ENCODE measurements around the gene SLC10A2.
"Not testable (repeated sequence)": the region's sequence is repeated elsewhere in the genome, so short reads cannot be mapped to it uniquely, and the experiment has no call there.

The SLC10A2 gene

DNA sequence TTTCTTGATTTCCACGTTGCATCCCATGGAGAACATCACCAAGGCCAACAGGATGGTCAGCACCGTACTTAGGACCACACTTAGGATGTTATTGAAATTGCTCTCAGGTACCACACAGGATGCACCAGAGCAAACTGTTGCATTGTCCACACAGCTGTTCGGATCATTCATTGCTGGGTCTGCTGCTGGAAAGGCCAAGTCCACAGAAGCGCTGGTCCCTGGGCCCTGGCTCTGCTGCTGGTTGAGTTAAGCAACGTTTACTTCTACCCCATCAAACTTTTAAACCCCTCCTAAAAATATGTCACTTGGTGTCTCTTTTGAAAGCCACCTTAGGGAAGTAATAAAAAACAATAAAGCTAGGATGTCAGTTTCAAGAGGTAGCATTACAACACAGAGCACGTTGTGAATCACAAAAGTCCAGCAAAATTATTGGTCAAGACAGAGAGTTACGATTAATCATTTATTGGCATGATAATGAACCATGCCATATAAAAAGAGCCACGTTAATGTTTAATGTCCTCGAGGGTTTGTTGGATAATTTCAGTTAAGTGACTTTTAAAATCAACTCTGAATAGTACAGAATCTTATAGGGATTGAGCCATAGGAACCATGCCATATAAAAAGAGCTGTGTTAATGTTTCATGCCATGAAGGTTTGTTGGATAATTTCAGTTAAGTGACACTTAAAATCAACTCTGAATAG lies at the start of gene SLC10A2:
TSS of gene SLC10A2 (minus strand) at position 339 of the 702 bp plus-strand sequence. CDS start at position 171, 168 bp downstream.
- in situ Hi-C loops (cut with HindIII; ENCODE audit: low pct_ligation_motif_present, low pct_unique_long_range_greater_than_20kb, low sequenced_read_pairs) = no loop called here
- DNase-seq = peak; percentile 7

- DNase-seq = no peak
- in situ Hi-C loops (cut with HindIII; ENCODE audit: low pct_ligation_motif_present, low pct_unique_long_range_greater_than_20kb, low sequenced_read_pairs) = no loop called here
Observed at GRCh38 chr13:103107580-103107979, 41.4 kb upstream of the SLC10A2 start.

- DNase-seq = no peak
- in situ Hi-C loops (cut with HindIII; ENCODE audit: low pct_ligation_motif_present, low pct_unique_long_range_greater_than_20kb, low sequenced_read_pairs) = no loop called here
Observed at GRCh38 chr13:103104340-103104739, 38.1 kb upstream of the SLC10A2 start.

DNA sequence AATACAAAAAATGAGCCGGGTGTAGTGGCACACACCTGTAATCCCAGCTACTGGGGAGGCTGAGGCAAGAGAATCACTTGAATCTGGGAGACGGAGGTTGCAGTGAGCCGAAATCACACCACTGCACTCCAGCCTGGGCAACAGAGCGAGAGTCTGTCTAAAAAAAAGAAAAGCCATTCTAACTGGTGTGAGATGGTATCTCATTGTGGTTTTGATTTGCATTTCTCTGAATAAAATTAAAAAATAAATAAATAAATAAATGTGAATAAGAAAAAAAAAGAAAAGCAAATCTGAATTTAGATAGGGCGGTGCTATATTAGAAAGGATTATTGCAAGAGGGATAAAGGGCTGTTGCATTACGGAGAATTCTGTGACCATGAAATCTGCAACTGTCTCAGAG lies 37.2 kb upstream of the SLC10A2 start:
- in situ Hi-C loops (cut with HindIII; ENCODE audit: low pct_ligation_motif_present, low pct_unique_long_range_greater_than_20kb, low sequenced_read_pairs); DNase-seq: not testable (repeated sequence)

- no peak for DNase-seq
- in situ Hi-C loops (cut with HindIII; ENCODE audit: low pct_ligation_motif_present, low pct_unique_long_range_greater_than_20kb, low sequenced_read_pairs) = no loop called here
Observed at GRCh38 chr13:103102482-103102881, 36.3 kb upstream of the SLC10A2 start.

DNA sequence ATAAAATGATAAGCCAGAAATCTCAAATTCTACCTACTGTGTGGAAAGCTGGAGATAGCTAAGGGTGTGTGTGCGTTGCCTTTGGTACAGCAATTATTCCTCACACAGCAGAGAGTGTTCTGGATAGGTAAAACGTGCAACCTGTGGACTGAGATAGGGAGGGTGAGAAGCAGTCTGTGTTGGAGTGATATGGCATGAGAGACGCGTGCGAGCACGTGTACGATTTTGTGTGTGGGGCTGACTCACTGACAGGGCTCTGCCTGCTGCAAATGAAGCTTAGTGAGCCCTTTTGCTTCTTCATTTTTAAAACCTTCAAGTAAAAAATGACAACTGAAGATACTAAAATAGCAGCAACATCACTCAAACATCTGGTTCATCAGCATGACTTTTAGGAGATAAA lies 35.7 kb upstream of the SLC10A2 start:
- in situ Hi-C loops (cut with HindIII; ENCODE audit: low pct_ligation_motif_present, low pct_unique_long_range_greater_than_20kb, low sequenced_read_pairs) = no loop called here
- DNase-seq = no peak

DNA sequence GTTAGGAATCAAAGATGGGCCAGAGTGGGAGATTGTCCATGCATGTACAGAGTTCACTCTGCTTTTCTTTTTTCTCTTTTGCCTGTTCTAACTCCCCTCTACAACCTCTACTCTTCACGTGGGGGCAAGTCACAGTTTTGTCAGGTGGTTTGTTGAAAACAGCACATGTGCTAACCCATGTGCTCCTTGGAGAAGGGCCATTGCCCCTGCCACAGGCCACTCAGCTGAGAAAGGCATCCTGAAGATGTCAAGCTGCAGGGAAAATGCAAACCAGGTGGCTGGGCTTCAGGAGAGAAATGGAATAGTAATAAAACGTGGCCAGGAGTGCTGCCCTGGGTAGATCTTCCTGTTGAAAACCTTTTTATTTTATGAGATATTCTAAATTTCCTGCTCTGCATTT lies 35.3 kb upstream of the SLC10A2 start:
- no peak for DNase-seq

GRCh38 chr13:103100830-103101229 lies 34.6 kb upstream of the SLC10A2 start:
- no peak for DNase-seq
- in situ Hi-C loops (cut with HindIII; ENCODE audit: low pct_ligation_motif_present, low pct_unique_long_range_greater_than_20kb, low sequenced_read_pairs) = no loop called here

More for the DNA sequence above, 35.3 kb upstream of the SLC10A2 start:
- in situ Hi-C loops (cut with HindIII; ENCODE audit: low pct_ligation_motif_present, low pct_unique_long_range_greater_than_20kb, low sequenced_read_pairs) = no loop called here

DNA sequence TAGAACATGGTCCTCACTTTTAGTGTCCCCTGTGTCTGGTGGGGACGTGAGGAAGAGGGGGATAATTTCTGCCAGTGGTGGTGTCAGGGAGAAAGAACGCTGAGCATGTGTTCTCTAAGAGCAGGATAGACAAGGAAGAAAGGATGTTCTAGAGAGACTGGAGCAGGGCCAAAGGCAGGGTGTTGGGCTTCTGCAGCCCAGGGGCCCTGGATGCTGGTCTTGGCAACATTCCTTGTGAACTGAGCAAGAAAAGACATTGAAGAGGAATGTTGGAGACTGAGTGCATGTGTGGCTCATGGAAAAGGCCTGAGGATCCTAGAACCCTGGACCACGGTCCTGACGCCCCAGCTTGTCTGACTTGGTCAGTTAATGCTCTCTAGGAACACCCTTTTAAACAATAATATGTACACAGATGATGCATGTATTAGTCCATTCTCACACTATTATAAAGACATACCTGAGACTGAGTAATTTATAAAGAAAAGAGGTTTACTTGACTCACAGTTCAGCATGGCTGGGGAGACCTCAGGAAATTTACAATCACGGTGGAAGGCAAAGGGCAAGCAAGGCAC lies 33.6 kb upstream of the SLC10A2 start:
- in situ Hi-C loops (cut with HindIII; ENCODE audit: low pct_ligation_motif_present, low pct_unique_long_range_greater_than_20kb, low sequenced_read_pairs) = no loop called here

DNA sequence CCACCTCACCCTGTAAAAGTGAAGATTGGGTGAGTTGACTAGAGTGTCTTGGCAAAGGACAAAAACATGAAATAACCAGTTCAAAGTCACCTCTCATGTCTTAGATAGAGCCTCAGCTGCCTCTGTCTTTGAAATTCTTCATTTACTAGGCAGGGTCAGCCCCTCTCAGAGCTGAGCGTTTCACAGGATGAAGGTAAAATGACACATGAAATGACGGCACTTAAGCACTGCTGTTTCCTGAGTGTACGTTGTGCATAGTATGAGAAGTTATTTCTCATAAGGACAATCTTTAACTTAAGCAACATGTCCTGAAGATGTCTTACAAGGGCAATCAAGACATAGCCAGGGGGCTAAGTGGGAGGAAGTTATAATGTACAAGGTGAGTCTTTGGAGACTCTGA lies 32.3 kb upstream of the SLC10A2 start:
- in situ Hi-C loops (cut with HindIII; ENCODE audit: low pct_ligation_motif_present, low pct_unique_long_range_greater_than_20kb, low sequenced_read_pairs) = no loop called here

More for the DNA sequence above, 33.6 kb upstream of the SLC10A2 start:
- no peak for DNase-seq

GRCh38 chr13:103097366-103097928 lies 31.2 kb upstream of the SLC10A2 start:
- in situ Hi-C loops (cut with HindIII; ENCODE audit: low pct_ligation_motif_present, low pct_unique_long_range_greater_than_20kb, low sequenced_read_pairs) = no loop called here
- DNase-seq = no peak

More for the DNA sequence above, 32.3 kb upstream of the SLC10A2 start:
- no peak for DNase-seq

- DNase-seq; in situ Hi-C loops (cut with HindIII; ENCODE audit: low pct_ligation_motif_present, low pct_unique_long_range_greater_than_20kb, low sequenced_read_pairs): not testable (repeated sequence)
Observed at GRCh38 chr13:103093649-103094048, 27.4 kb upstream of the SLC10A2 start.

GRCh38 chr13:103087275-103087674 lies 21.1 kb upstream of the SLC10A2 start:
- in situ Hi-C loops (cut with HindIII; ENCODE audit: low pct_ligation_motif_present, low pct_unique_long_range_greater_than_20kb, low sequenced_read_pairs) = no loop called here
- DNase-seq = no peak

- no peak for DNase-seq
- in situ Hi-C loops (cut with HindIII; ENCODE audit: low pct_ligation_motif_present, low pct_unique_long_range_greater_than_20kb, low sequenced_read_pairs) = no loop called here
Observed at GRCh38 chr13:103081435-103081834, 15.2 kb upstream of the SLC10A2 start.

DNA sequence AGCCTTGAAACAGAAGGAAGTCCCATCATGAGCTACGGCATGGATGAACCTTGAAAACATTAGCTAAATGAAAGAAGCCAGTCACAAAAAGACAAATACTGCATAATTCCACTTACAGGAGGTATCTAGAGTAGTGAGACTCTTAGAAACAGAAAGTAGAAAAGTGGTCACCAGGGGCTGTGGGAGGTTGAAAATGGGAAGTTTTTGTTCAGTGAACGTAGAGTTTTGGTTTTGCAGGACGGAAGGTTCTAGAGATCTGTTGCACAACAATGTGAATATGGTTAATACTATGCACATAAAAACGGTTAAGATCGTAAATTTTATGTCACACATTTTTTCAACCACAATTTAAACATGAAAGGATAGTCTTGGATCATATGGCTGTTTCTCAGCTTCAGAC lies 11.9 kb upstream of the SLC10A2 start:
- no peak for DNase-seq
- in situ Hi-C loops (cut with HindIII; ENCODE audit: low pct_ligation_motif_present, low pct_unique_long_range_greater_than_20kb, low sequenced_read_pairs) = no loop called here

GRCh38 chr13:103068836-103069235 lies 2.6 kb upstream of the SLC10A2 start:
- in situ Hi-C loops (cut with HindIII; ENCODE audit: low pct_ligation_motif_present, low pct_unique_long_range_greater_than_20kb, low sequenced_read_pairs) = no loop called here
- DNase-seq = no peak

- no peak for DNase-seq
- in situ Hi-C loops (cut with HindIII; ENCODE audit: low pct_ligation_motif_present, low pct_unique_long_range_greater_than_20kb, low sequenced_read_pairs) = no loop called here
Observed at GRCh38 chr13:103067751-103068555, 1.7 kb upstream of the SLC10A2 start.

DNA sequence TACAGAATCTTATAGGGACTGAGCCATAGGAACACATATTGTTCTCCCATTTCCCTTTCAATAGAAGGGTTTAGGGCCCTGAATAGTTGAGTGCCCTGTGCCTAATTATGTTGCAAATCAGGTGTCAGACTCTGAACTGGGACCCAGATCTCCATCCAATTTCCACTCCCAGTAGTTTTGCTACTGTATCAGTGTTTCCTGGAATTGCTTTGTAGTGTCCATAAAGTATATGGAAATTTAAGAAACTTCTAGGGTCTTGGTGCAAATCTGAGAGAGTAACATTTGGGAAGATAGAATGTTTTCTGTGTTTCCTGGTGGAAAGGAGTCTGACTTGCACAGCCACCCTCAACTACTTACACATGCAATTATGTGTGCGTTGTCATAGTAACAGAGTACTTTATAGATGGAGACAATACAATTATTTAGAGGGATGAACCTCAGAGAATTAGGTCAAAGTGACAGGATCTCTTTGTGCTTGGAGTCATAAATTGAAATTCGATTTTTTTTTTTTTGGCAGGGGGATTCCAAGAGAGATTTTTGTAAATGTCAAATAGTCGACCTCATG lies 646 bp upstream of the SLC10A2 start:
- DNase-seq = no peak

DNA sequence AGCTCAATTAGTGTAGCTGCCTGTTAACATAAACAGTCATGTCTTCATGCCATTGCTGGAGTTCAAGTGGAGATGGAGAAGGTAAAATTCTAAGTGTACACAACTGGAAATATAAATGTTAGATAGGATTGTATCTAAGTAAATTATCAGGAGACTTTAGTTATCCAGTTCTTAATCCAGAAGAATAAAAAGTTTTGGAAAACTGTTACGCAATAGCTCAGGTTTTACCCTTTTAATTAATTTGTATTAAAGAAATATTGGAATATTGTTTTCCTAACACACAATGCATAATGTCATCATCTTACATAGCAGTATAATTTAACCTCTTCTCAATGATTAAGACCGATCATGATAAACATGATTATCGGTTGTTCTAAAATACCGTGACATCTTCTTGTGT lies 2.8 kb downstream of the SLC10A2 start:
- in situ Hi-C loops (cut with HindIII; ENCODE audit: low pct_ligation_motif_present, low pct_unique_long_range_greater_than_20kb, low sequenced_read_pairs) = no loop called here
- DNase-seq = no peak

More for the DNA sequence above, 646 bp upstream of the SLC10A2 start:
- in situ Hi-C loops (cut with HindIII; ENCODE audit: low pct_ligation_motif_present, low pct_unique_long_range_greater_than_20kb, low sequenced_read_pairs) = no loop called here
